Measurements from ENCODE around the gene CCDC12. TPM values are rescaled to one million over a fixed set of nuclear protein-coding genes. Genes with fewer than 3 reads are reported as not detected.

Gene CCDC12
- total RNA-seq, 2 donors from 2014 or later: 46.7 to 47.8 TPM

DNA sequence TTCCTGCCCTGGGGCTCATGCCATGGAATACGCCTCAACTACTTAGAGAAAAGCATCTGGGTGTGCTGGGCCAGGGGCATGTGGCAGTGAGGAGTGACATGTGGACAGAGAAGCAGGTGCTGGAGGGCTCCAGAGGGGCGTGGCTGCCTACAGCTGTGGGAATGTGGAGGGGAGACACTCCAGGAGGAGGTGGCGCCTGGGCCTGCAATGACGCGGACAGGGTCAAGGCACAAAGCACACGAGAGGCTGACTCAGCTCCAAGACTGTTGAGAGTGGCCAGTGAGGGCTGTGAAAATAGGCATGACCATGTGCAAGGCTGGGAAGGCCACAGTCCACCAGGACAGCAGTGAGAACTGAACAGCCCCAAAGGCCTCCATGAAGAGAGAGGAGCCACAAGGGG lies 50.5 kb downstream of the CCDC12 start:
- Mint-ChIP-seq H3K27ac (peak overlapping the region; percentile 61), H3K4me1 (no peaks in the 10 kb centered on the region), H3K4me3 (no peak overlapping the region), H3K9me3 (no peaks in the 10 kb centered on the region), H3K27me3 (ENCODE audit: insufficient read depth) (no peaks in the 10 kb centered on the region), H3K36me3 (ENCODE audit: low read depth) (peaks cover 40% of the 10 kb centered on the region)
- H3K4me1 ChIP-seq (ENCODE audit: control insufficient read depth, insufficient read depth, low read length): no peaks in the 10 kb centered on the region
- H3K9me3 ChIP-seq (ENCODE audit: control insufficient read depth, low read length): no peaks in the 10 kb centered on the region
- H3K36me3 ChIP-seq (ENCODE audit: control insufficient read depth, insufficient read depth, low read length): peaks cover 66% of the 10 kb centered on the region
- no peak overlapping the region for H3K27ac ChIP-seq (ENCODE audit: low read depth, low read length)
- no peak for DNase-seq
- TF ChIP-seq, protein P1, sequence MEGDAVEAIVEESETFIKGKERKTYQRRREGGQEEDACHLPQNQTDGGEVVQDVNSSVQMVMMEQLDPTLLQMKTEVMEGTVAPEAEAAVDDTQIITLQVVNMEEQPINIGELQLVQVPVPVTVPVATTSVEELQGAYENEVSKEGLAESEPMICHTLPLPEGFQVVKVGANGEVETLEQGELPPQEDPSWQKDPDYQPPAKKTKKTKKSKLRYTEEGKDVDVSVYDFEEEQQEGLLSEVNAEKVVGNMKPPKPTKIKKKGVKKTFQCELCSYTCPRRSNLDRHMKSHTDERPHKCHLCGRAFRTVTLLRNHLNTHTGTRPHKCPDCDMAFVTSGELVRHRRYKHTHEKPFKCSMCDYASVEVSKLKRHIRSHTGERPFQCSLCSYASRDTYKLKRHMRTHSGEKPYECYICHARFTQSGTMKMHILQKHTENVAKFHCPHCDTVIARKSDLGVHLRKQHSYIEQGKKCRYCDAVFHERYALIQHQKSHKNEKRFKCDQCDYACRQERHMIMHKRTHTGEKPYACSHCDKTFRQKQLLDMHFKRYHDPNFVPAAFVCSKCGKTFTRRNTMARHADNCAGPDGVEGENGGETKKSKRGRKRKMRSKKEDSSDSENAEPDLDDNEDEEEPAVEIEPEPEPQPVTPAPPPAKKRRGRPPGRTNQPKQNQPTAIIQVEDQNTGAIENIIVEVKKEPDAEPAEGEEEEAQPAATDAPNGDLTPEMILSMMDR (conservative IDR thresholded peaks at IDR 0.05): no peak
- no peaks in the 10 kb centered on the region for H3K27me3 ChIP-seq (ENCODE audit: control insufficient read depth, insufficient read depth, low read length, poor library complexity, severe bottlenecking)
- no peak overlapping the region for H3K9ac ChIP-seq (ENCODE audit: extremely low read depth, low read length, poor library complexity, severe bottlenecking)
- 88 to 95% methylated on average over 3 to 6 of the region's 6 CpGs for WGBS, 2 experiments (ENCODE audit: insufficient coverage in 1 of 2, insufficient read length in 1 of 2)
- H3K4me3 ChIP-seq (ENCODE audit: low read length): no peak overlapping the region

DNA sequence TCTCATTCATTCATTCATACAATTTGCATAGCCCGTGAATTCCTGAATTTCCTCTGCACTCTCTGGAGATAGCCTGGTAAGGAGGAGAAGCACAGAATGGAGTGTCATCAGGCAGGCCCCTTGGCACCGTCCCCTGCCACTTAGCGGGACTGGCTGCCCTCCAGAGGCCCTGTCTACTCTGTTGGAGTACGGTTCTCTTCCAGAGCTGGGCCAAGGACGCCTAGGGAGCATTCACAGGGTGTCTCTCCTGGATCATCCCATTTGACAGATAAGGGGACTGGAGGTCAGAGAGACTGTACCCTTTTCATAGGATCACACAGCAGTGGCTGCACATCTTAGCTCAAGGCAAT lies 51.0 kb downstream of the CCDC12 start:
- H3K4me1 Mint-ChIP-seq: no peaks in the 10 kb centered on the region
- TF ChIP-seq, protein P1 (conservative IDR thresholded peaks at IDR 0.05): no peak
- 88 to 94% methylated on average over 3 to 5 of the region's 5 CpGs for WGBS, 2 experiments (ENCODE audit: insufficient coverage in 1 of 2, insufficient read length in 1 of 2)
- H3K27me3 Mint-ChIP-seq (ENCODE audit: insufficient read depth): no peaks in the 10 kb centered on the region
- Histone ChIP-seq H3K4me3 (ENCODE audit: low read length) (no peak overlapping the region), H3K4me1 (ENCODE audit: control insufficient read depth, insufficient read depth, low read length) (no peaks in the 10 kb centered on the region), H3K9me3 (ENCODE audit: control insufficient read depth, low read length) (no peaks in the 10 kb centered on the region), H3K27me3 (ENCODE audit: control insufficient read depth, insufficient read depth, low read length, poor library complexity, severe bottlenecking) (no peaks in the 10 kb centered on the region), H3K27ac (ENCODE audit: low read depth, low read length) (no peak overlapping the region), H3K36me3 (ENCODE audit: control insufficient read depth, insufficient read depth, low read length) (peaks cover 71% of the 10 kb centered on the region), H3K9ac (ENCODE audit: extremely low read depth, low read length, poor library complexity, severe bottlenecking) (no peak overlapping the region)
- no peaks in the 10 kb centered on the region for H3K9me3 Mint-ChIP-seq
- no peak overlapping the region for H3K4me3 Mint-ChIP-seq
- no peak overlapping the region for H3K27ac Mint-ChIP-seq
- peaks cover 45% of the 10 kb centered on the region for H3K36me3 Mint-ChIP-seq (ENCODE audit: low read depth)
- no peak for DNase-seq

DNA sequence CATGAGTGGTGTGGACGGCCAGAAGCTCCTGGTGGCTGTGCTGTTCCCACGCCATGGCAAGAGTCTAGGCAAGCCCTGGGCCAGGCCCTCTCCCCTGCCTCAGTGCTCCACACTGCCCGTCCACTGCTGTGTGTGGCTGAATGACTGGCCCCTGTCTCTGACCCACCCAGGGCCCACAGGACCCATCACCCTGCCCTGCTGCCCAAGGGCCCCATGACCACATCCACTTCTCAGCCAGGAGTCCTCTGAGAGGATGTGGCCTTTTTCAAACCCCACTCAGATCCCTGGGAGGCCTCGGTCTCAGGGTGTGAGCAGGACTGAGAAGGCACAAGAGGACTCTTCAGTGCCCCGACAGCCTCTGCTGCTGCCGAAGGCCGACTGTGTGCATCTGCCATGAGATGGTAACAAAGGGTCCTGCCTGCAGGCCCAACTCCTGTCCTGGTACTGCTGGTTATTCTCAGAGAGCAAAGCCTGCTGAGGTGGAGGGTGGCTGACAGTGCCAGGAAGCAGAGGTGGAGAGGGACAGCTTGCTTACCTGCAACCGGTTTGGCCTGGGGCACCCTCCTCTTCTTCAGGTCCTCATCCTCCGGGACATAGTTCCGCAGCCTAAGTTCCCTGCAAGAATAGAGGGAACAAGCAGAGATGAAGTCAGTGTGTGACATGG lies 51.5 kb downstream of the CCDC12 start:
- Histone ChIP-seq H3K27me3 (ENCODE audit: control insufficient read depth, insufficient read depth, low read length, poor library complexity, severe bottlenecking) (no peaks in the 10 kb centered on the region), H3K4me1 (ENCODE audit: control insufficient read depth, insufficient read depth, low read length) (no peaks in the 10 kb centered on the region), H3K9me3 (ENCODE audit: control insufficient read depth, low read length) (no peaks in the 10 kb centered on the region), H3K4me3 (ENCODE audit: low read length) (no peak overlapping the region), H3K27ac (ENCODE audit: low read depth, low read length) (no peak overlapping the region), H3K36me3 (ENCODE audit: control insufficient read depth, insufficient read depth, low read length) (peaks cover 73% of the 10 kb centered on the region), H3K9ac (ENCODE audit: extremely low read depth, low read length, poor library complexity, severe bottlenecking) (no peak overlapping the region)
- H3K27me3 Mint-ChIP-seq (ENCODE audit: insufficient read depth): no peaks in the 10 kb centered on the region
- H3K4me3 Mint-ChIP-seq: no peak overlapping the region
- no peaks in the 10 kb centered on the region for H3K4me1 Mint-ChIP-seq
- TF ChIP-seq, protein P1 (conservative IDR thresholded peaks at IDR 0.05): no peak
- DNase-seq: no peak
- 93 to 100% methylated on average over 3 to 10 of the region's 10 CpGs for WGBS, 2 experiments (ENCODE audit: insufficient coverage in 1 of 2, insufficient read length in 1 of 2)
- no peaks in the 10 kb centered on the region for H3K9me3 Mint-ChIP-seq
- H3K27ac Mint-ChIP-seq: no peak overlapping the region
- H3K36me3 Mint-ChIP-seq (ENCODE audit: low read depth): peaks cover 49% of the 10 kb centered on the region
